Keratinocyte (primary cell): ENCODE results near the gene STMND1. TPM values are rescaled to one million over a fixed set of nuclear protein-coding genes. Genes with fewer than 3 reads are reported as not detected.
"Not testable (repeated sequence)": the region's sequence is repeated elsewhere in the genome, so short reads cannot be mapped to it uniquely, and the experiment has no call there.

Source experiments
- DNase-seq: peaks from one replicate; pipeline ENCODE4 v3.0.0-alpha.2; 2011; ENCODE audit warnings: low read depth, missing footprints, low spot score
- FAIRE-seq: peaks from 2 replicates; lab custom pipeline; 2011; peaks lifted over from hg19 to GRCh38; lab: Jason Lieb, UNC
- H2AFZ ChIP-seq: 2 replicates; pipeline ENCODE4 v1.6.0; 2012; ENCODE audit warnings: low read length, control low read depth, inconsistent platforms; ENCODE audit not compliant: control insufficient read depth
- H3K27ac ChIP-seq: 2 replicates; pipeline ENCODE4 v1.5.1; 2011; ENCODE audit warnings: low read length; ENCODE audit not compliant: control insufficient read depth, insufficient read depth
- H3K27me3 ChIP-seq: 3 replicates; pipeline ENCODE4 v1.6.0; 2011; ENCODE audit warnings: low read length; ENCODE audit not compliant: control insufficient read depth, insufficient read depth; ENCODE audit errors: extremely low read depth
- H3K36me3 ChIP-seq, 2 experiments: 2 replicates in 1 of 2; 3 replicates in 1 of 2; pipeline ENCODE4 v1.5.1; 2011; ENCODE audit warnings: low read length in 2 of 2, mild to moderate bottlenecking in 1 of 2; ENCODE audit not compliant: control insufficient read depth in 2 of 2, insufficient read depth in 2 of 2; ENCODE audit errors: extremely low read depth in 1 of 2
- H3K4me1 ChIP-seq: 3 replicates; pipeline ENCODE4 v1.5.1; 2011; ENCODE audit warnings: low read length; ENCODE audit not compliant: control insufficient read depth, insufficient read depth; ENCODE audit errors: extremely low read depth
- H3K4me2 ChIP-seq: 3 replicates; pipeline ENCODE4 v1.6.0; 2011; ENCODE audit warnings: low read depth, low read length; ENCODE audit not compliant: control insufficient read depth, insufficient read depth; ENCODE audit errors: extremely low read depth
- H3K4me3 ChIP-seq, 3 experiments: fragments of 200-600 bp in 1 of 3; sonication (generic) in 1 of 3; 2 replicates in 2 of 3; 3 replicates in 1 of 3; pipeline ENCODE4 v1.5.1; 2011 to 2016; ENCODE audit warnings: low read length in 3 of 3, mild to moderate bottlenecking in 3 of 3, control low read depth in 2 of 3, inconsistent platforms in 1 of 3, low read depth in 1 of 3, mixed read lengths in 1 of 3, mixed run types in 1 of 3, moderate library complexity in 1 of 3; ENCODE audit not compliant: control insufficient read depth in 2 of 3, insufficient read depth in 2 of 3; ENCODE audit errors: extremely low read depth in 1 of 3
- H3K79me2 ChIP-seq: 2 replicates; pipeline ENCODE4 v1.6.0; 2012; ENCODE audit warnings: low read length; ENCODE audit not compliant: control insufficient read depth, insufficient read depth
- H3K9ac ChIP-seq: 3 replicates; pipeline ENCODE4 v1.6.0; 2011; ENCODE audit warnings: low read length; ENCODE audit not compliant: control insufficient read depth, insufficient read depth; ENCODE audit errors: extremely low read depth
- H3K9me1 ChIP-seq: 3 replicates; pipeline ENCODE4 v1.6.0; 2011; ENCODE audit warnings: low read length; ENCODE audit not compliant: control insufficient read depth, insufficient read depth; ENCODE audit errors: extremely low read depth
- H3K9me3 ChIP-seq: 2 replicates; pipeline ENCODE4 v1.5.1; 2012; ENCODE audit warnings: low read depth, low read length; ENCODE audit not compliant: control insufficient read depth
- H4K20me1 ChIP-seq: 3 replicates; pipeline ENCODE4 v1.6.0; 2011; ENCODE audit warnings: low read length; ENCODE audit not compliant: control insufficient read depth, insufficient read depth; ENCODE audit errors: extremely low read depth
- EZH2 ChIP-seq: IDR thresholded peaks from one replicate; pipeline ENCODE4 v1.6.1; 2012; ENCODE audit warnings: inconsistent platforms, mild to moderate bottlenecking, low read length, moderate library complexity
- dilution Hi-C: fragments of 300-500 bp; cut with MboI; formaldehyde crosslinking; loops from one replicate; pipeline ENCODE4 v1.7.0; 2020; ENCODE audit warnings: low sequenced_read_pairs; ENCODE audit not compliant: extremely low pct_ligation_motif_present
- polyA plus RNA-seq, 5 experiments: library from polyadenylated mRNA; depleted of rRNA in 3 of 5; stranded (reverse) in 3 of 5; stranded (forward) in 1 of 5; unstranded in 1 of 5; fragments of >200 nt; gene quantifications; 1 replicate in 1 of 5; 2 replicates in 3 of 5; 3 replicates in 1 of 5; pipeline versions ENCODE4 v1.2.1 to v1.2.3, GENCODE V29; 2011 to 2012; ENCODE audit warnings: missing spikeins in 2 of 5, low read depth in 1 of 5, low replicate concordance in 1 of 5
- TF ChIP-seq, protein P1 (sequence below), 3 experiments: IDR thresholded peaks in 1 of 3; conservative IDR thresholded peaks in 1 of 3; optimal IDR thresholded peaks in 1 of 3; 2 replicates in 2 of 3; 3 replicates in 1 of 3; pipeline versions ENCODE3 to v1.5.1; 2011; ENCODE audit warnings: low read length in 3 of 3, mild to moderate bottlenecking in 3 of 3, moderate library complexity in 2 of 3, control low read depth in 1 of 3, inconsistent platforms in 1 of 3; ENCODE audit not compliant: insufficient read depth in 2 of 3; ENCODE audit errors: extremely low read depth in 1 of 3

Gene STMND1
- polyA plus RNA-seq, 1 donor (not counting 4 experiments of a cell fraction or from before 2014, with no cell fraction given) = not detected

DNA sequence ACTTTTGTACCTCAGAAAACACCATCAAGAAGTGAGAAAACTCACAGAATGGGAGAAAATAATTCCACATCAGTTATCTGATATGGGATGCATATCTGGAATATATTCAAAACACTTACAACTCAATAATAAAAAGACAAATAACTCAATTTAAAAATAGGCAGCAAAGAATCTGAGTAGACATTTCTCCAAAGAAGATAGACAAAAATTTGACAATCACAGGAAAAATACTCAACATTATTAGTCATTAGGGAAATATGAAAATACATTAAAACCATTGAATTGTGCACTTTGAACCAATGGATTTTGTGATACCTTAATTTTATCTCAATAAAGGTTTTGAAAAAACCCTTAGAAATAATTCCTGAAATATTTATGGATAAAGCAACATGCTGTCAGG lies 36.9 kb upstream of the STMND1 start:
- Histone ChIP-seq H4K20me1 (no peaks in the 10 kb centered on the region), H3K4me2 (no peak overlapping the region), H2AFZ (no peak overlapping the region), H3K4me1 (peaks cover 7% of the 10 kb centered on the region), H3K79me2 (no peaks in the 10 kb centered on the region), H3K4me3 (no peak overlapping the region), H3K9me1 (no peaks in the 10 kb centered on the region), H3K27ac (no peak overlapping the region), H3K9ac (no peak overlapping the region), H3K9me3 (peaks cover under 1% of the 10 kb centered on the region), H3K27me3 (no peaks in the 10 kb centered on the region), H3K36me3 (no peaks in the 10 kb centered on the region)
- no peak for FAIRE-seq
- dilution Hi-C loops = no loop called here
- no peak for DNase-seq
- TF ChIP-seq, protein P1, sequence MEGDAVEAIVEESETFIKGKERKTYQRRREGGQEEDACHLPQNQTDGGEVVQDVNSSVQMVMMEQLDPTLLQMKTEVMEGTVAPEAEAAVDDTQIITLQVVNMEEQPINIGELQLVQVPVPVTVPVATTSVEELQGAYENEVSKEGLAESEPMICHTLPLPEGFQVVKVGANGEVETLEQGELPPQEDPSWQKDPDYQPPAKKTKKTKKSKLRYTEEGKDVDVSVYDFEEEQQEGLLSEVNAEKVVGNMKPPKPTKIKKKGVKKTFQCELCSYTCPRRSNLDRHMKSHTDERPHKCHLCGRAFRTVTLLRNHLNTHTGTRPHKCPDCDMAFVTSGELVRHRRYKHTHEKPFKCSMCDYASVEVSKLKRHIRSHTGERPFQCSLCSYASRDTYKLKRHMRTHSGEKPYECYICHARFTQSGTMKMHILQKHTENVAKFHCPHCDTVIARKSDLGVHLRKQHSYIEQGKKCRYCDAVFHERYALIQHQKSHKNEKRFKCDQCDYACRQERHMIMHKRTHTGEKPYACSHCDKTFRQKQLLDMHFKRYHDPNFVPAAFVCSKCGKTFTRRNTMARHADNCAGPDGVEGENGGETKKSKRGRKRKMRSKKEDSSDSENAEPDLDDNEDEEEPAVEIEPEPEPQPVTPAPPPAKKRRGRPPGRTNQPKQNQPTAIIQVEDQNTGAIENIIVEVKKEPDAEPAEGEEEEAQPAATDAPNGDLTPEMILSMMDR (optimal IDR thresholded peaks at IDR 0.05 in 1 of 3, IDR thresholded peaks at IDR 0.05 in 1 of 3, conservative IDR thresholded peaks at IDR 0.05 in 1 of 3; ENCODE audit: extremely low read depth in 1 of 3, insufficient read depth in 2 of 3, low read length in 3 of 3) = no peak
- no peak for TF ChIP-seq EZH2

DNA sequence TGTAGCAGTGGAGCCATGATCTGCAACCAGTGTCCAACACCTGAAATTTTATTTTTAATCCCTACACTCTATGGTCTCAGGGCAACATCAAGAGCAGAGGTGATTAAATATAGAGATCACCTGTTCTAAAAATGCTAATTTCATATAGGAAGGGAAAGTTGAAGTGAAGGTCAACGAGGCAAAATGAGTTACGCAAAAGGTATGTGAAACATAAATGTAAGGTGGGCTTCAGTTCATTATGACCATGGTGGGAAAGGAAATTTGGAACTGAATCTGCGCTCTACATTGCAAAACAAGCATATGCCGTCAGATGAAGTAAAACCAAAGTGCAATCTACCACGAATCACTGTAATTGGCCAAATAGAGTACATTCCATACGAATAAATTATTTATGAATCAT lies 35.2 kb upstream of the STMND1 start:
- no peak for TF ChIP-seq EZH2
- TF ChIP-seq, protein P1 (optimal IDR thresholded peaks at IDR 0.05 in 1 of 3, IDR thresholded peaks at IDR 0.05 in 1 of 3, conservative IDR thresholded peaks at IDR 0.05 in 1 of 3; ENCODE audit: extremely low read depth in 1 of 3, insufficient read depth in 2 of 3, low read length in 3 of 3) = no peak
- H3K4me3 ChIP-seq = no peak overlapping the region
- no peaks in the 10 kb centered on the region for H3K79me2 ChIP-seq
- no peaks in the 10 kb centered on the region for H3K4me1 ChIP-seq
- no peak overlapping the region for H2AFZ ChIP-seq
- DNase-seq (no peak), FAIRE-seq (no peak)
- dilution Hi-C loops = no loop called here
- no peaks in the 10 kb centered on the region for H3K9me1 ChIP-seq
- no peaks in the 10 kb centered on the region for H4K20me1 ChIP-seq
- no peaks in the 10 kb centered on the region for H3K36me3 ChIP-seq
- no peak overlapping the region for H3K27ac ChIP-seq
- no peaks in the 10 kb centered on the region for H3K27me3 ChIP-seq
- no peak overlapping the region for H3K9ac ChIP-seq
- H3K4me2 ChIP-seq = no peak overlapping the region
- peaks cover 2% of the 10 kb centered on the region for H3K9me3 ChIP-seq

- H4K20me1 ChIP-seq, DNase-seq, H3K27me3 ChIP-seq, H3K4me2 ChIP-seq, H3K4me1 ChIP-seq, H3K27ac ChIP-seq, H3K4me3 ChIP-seq, H3K9ac ChIP-seq, H2AFZ ChIP-seq, FAIRE-seq, H3K79me2 ChIP-seq, dilution Hi-C loops, H3K9me1 ChIP-seq, H3K36me3 ChIP-seq, H3K9me3 ChIP-seq: not testable (repeated sequence)
These were observed 32.9 kb upstream of the STMND1 start for GRCh38 chr6:17068972-17069371.

GRCh38 chr6:17070400-17070799 lies 31.4 kb upstream of the STMND1 start:
- H2AFZ ChIP-seq, H3K36me3 ChIP-seq, H3K9me1 ChIP-seq, H3K27ac ChIP-seq, H3K9me3 ChIP-seq, dilution Hi-C loops, DNase-seq, H3K4me3 ChIP-seq, H3K9ac ChIP-seq, H3K4me1 ChIP-seq, H3K4me2 ChIP-seq, FAIRE-seq, H3K79me2 ChIP-seq, H3K27me3 ChIP-seq, H4K20me1 ChIP-seq: not testable (repeated sequence)
